ENCODE measurements around the gene AOPEP.
"Not testable (repeated sequence)": the region's sequence is repeated elsewhere in the genome, so short reads cannot be mapped to it uniquely, and the experiment has no call there.

Gene AOPEP

GRCh38 chr9:94870793-94871558 is 144.5 kb downstream of the AOPEP start:
- DNase-seq (ENCODE audit: low spot score), result no peak

DNA sequence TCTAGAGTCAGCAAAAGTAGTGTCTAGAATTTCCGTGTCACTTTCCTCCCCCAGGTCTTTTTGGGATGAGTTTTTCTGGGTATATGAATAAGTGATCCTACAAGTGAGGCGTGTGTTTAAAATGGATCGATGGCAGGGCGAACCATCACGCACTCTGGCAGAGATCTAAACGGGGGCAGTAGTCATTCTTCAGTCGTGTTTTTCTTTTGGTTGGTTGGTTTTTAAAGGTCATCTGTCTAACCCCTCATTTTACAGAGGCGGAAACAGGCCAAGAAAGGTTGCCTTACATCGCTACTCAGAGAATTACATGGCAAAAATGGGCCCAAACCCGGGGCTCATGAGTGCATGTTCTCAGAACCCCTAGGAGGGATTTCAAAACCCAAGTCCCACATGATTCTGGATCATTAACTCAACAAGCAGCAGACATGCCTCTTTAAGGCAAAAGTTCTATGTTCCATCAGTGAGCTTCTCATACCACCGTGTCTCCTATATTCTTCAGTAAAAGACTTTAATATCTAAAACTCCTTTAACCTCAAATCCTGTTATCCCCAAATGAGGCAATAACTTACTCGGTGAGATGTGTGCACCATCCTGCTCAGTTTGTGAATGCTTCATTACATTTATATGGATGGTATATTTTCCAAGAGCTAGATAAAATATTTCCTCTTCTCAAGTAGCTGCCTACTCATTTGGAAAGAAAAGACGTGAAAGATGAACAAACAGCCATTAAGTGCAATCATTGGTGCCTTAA is 145.8 kb downstream of the AOPEP start:
- DNase-seq (ENCODE audit: low spot score), result no peak

GRCh38 chr9:94872891-94873511 is 146.5 kb downstream of the AOPEP start:
- no peak for DNase-seq (ENCODE audit: low spot score)

GRCh38 chr9:94874316-94874715 is 147.8 kb downstream of the AOPEP start:
- no peak for DNase-seq (ENCODE audit: low spot score)

DNA sequence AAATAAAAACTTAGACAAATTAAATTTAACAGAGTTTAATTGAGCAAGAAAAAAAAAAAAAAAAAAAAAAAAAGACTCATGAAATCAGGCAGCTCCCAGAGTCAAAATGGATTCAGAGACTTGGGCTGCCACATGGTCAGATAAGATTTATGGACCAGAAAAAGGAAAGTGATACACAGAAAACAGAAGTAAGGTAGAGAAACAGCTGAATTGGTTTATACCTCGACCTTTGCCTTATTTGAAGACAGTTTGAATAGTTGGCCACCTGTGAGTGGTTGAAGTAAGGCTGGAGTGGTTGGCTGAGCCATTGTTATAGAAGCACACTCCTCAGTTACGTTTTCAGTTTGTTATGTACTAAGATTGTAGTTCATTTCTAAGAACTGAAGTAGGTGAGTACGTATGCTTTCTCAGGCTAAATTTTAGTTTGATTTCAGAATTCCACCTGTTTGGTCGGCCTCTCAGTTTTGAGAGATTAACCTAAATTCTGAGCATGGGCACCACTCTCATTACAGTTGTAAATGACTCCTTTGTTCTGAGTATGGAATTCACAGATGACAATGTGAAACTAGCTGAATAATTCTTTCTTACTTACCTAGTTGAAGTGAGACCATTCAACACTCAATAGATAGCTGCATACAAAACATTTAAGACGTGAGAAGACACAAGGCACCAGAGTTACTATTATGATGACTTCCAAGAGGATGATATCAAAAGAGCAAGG is 149.0 kb downstream of the AOPEP start:
- DNase-seq (ENCODE audit: low spot score), result no peak

- DNase-seq (ENCODE audit: low spot score), result not testable (repeated sequence)
Observed at GRCh38 chr9:94878804-94879203, 152.3 kb downstream of the AOPEP start.

- no peak for DNase-seq (ENCODE audit: low spot score)
Observed at GRCh38 chr9:94879230-94879629, 152.7 kb downstream of the AOPEP start.

DNA sequence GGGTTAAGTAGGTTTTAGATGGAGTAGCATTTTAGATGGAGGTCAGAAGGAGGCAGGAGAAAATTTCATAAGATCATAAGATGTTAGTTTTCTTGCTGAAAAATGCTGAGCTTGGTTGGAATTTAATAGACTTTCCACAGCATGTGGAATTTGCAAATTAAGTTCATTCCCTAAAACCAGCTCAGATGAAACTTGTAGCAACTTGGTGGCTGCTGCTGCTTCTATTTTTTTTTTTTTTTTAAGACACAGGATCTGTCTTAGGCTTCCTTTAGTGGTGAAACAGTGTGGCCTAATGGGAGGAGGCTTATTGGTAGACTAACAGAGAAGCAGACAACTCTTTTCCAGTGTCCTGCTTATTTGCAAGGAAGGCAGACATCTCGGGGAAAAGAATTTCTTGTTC is 154.5 kb downstream of the AOPEP start:
- no peak for DNase-seq (ENCODE audit: low spot score)

GRCh38 chr9:94881454-94881853 is 155.0 kb downstream of the AOPEP start:
- no peak for DNase-seq (ENCODE audit: low spot score)

- DNase-seq (ENCODE audit: low spot score), result no peak
Observed at GRCh38 chr9:94881940-94882339, 155.4 kb downstream of the AOPEP start.

GRCh38 chr9:94882966-94883641 is 156.6 kb downstream of the AOPEP start:
- no peak for DNase-seq (ENCODE audit: low spot score)

DNA sequence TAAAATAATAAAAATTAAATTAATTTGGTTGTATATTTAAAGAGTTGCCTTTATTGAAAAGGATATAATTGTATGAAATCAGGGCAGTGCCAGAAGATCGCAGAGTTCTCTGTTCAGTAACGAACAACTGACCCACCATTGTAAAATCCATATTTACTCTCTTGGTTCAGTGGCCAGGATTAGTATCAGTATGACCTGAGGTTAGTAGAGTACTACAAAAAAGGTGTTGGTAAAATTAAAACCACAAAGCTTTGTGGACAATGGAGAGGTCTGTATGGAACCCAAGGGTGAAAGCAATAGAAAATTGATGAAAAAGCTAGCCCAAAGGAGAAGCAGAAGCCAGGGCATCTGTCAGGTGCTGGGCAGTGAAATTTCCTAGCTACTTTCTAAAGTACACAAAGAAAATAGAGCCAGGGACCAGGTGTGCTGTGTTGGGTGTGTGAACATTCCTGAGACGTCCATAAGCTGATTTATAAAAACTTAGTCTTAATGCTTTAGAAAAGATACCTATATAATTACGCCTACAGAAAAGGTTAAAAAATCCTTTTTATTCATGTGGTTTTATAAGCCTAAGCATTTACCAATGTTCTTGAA is 159.5 kb downstream of the AOPEP start:
- DNase-seq (ENCODE audit: low spot score), result no peak

DNA sequence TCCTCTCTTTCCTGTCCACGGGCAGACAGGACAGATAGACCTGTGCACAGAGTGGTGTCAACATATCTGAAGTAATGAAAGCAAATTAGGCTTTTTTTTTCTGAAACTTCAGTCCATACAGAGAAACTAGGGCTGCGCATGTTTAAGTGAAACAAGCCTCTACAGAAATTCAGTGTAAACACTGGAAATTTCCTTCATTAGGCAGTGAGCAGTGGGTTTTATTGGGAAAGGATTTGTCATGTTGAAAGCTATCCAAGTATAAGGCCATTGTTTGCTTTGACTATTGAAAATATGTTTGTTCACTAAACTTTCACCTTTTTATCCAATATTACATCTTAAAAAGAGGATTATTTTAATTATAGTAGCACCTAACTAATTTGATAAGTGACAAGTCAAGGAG is 161.2 kb downstream of the AOPEP start:
- no peak for DNase-seq (ENCODE audit: low spot score)

DNA sequence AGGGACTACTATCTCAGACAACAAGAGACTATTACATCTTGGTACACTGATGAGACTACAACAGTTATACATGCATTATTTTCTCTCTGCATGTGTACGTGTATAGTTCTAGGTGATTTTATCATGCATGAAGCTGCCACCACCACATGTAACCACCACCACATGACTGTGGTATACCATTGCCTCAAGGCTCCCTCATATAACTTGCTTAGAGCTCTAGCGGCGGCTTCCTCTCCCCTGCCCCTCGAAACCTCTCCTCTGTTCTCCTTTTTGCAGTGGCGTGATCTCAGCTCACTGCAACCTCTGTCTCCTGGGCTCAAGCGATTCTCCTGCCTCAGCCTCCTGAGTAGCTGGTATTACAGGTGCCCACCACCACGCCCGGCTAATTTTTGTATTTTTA is 162.3 kb downstream of the AOPEP start:
- no peak for DNase-seq (ENCODE audit: low spot score)

DNA sequence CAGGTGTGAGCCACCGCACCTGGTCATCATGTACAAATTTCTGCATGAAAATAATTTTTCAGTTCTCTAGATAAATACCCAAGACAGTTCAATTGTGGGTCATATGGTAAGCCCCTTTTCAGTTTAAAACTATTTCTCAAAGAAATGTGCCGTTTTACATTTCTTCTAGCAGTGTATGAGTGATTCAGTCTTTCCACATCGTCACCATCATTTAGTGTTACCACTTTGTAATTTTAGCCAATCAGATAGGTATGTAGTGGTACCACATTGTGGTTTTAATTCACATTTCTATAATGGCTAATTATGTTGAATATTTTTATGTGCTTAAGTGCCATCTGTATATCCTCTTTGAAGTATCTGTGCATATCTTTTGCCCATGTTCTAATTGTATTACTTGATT is 163.1 kb downstream of the AOPEP start:
- no peak for DNase-seq (ENCODE audit: low spot score)

- DNase-seq (ENCODE audit: low spot score), result no peak
Observed at GRCh38 chr9:94891183-94891582, 164.7 kb downstream of the AOPEP start.

DNA sequence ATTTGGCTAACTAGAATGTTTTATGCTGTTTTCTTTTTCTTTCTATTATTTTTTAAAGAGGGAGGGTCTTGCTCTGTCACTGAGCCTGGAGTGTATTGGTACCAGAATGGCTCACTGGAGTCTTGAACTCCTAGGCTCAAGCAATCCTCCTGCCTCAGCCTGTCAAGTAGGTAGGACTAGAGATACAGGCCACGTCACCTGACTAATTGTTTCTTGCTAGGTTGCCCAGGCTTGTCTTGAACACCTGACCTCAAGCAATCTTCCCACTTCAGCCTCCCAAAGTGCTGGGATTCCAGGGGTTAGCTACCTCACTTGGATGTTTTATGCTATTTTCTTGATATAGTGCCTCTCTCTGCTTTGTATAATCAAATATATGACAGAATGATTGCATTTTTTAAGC is 166.2 kb downstream of the AOPEP start:
- no peak for DNase-seq (ENCODE audit: low spot score)

DNA sequence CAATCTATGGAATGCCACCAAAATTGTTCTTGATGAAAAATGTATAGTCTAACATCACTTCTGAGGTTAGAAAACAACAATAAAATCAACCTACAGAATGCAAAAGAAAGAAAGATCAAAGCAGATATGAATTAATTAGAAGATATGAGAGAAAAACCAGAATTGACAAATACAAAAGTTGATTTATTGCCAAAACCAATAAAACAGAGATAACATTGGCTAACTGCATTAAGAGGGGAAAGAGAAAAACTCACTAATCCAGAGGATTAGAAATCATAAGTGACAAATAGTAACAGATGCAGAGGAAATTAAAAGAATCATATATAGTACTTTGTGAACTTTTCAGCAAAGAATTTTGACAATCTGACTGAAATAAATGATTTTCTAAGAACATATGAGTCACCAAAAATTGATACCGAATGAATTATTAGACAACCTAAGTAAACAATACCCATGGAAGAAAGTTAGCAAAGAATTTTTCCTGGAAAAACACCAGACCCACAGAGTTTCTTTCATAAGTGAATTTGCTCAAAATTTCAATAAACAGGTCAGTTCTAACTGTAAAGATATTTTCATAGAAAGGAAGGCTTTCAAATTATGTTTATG is 167.7 kb downstream of the AOPEP start:
- DNase-seq (ENCODE audit: low spot score), result no peak

DNA sequence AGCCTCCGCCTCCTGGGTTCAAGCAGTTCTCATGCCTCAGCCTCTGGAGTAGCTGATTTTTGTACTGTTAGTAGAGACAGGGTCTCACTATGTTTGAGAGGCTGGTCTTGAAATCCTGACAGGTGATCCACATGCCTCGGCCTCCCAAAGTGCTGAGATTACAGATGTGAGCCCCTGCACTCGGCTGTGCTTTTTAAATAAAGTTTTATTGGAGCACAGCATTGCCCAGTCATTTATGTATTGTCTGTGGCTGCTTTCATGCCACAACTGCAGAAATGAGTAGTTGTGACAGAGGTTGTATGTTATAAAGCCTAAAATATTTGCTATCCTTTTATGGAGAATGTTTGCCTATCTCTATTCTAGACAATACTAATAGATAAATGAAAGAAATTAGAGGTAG is 169.2 kb downstream of the AOPEP start:
- DNase-seq (ENCODE audit: low spot score), result no peak

DNA sequence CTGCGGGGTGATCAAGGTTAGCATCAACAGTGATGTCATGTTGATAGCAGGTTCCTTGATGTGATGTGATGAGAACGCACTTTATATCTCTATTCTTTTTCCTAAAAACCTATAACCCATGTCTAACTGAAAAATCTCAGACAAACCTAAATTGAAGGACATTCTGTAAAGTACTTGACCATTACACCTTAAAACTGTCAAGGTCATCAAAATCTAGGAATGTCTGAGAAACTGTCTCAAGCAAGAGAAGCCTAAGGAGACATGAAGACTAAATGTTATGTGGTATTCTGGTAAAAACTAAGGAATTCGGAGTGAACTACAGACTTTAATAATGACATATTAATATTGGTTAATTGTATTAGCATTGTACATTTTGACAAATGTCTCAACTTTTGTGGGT is 170.0 kb downstream of the AOPEP start:
- no peak for DNase-seq (ENCODE audit: low spot score)
